ENCODE data around the gene TMEM260.

TMEM260 gene

DNA sequence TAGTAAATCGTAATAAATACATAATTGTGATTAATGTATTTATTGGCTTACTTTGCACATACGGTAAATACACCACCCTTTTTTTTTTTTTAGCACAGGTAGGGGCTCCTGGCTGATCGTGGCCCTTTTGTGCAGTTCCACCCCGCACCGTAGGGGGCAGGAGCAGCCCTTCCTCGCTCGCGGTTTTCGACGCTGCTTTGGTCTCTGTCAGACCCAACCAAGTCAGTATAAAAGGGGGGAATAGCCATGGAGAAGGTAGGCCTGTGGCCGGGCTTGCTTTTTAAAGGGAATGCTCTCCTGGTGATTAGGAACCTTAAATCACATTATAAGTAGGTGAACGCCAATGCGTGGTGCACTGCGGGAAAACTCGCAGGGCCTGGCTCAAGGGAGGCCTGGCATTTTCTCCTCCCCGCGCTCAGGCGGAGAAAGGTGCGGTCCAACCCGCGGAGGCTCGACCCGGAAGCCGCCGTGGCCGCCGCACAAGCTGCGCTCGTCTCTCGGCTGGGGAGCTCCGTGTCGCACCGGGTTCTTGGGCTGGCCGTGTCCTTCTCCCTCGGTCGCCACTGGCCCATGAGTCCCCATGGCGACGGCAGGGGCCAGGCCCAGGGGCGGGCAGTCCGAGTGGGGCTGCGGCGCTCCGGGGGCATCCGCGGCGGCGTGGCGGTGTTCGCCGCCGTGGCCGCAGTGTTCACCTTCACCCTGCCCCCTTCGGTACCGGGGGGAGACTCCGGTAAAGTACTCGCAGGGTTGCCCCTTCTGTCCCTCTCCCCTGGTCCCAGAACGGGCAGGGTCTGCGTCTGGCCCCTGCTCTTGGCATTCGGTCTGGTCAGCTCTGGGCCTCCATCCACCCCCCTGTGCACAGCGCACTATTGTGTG is at the start of gene TMEM260:
Gene TMEM260 (plus strand): TSS at position 454 of the 876 bp plus-strand sequence. CDS start 117 bp downstream, at position 571.
- ATAC-seq (ENCODE audit: low read depth): peak; percentile 86
- peaks cover 27% of the 10 kb centered on the region for H3K4me1 Mint-ChIP-seq
- no peaks in the 10 kb centered on the region for H3K9me3 Mint-ChIP-seq
- peak; percentile 90 to 92 for DNase-seq (ENCODE audit: low spot score in 2 of 2)
- no peaks in the 10 kb centered on the region for H3K27me3 Mint-ChIP-seq
- peak within 1 kb of the TSS; percentile 92 for H3K4me3 Mint-ChIP-seq
- H3K27ac Mint-ChIP-seq: peak within 1 kb of the TSS; percentile 90
- no peaks in the 10 kb centered on the region for H3K36me3 Mint-ChIP-seq

- no peak for ATAC-seq (ENCODE audit: low read depth)
- no peaks in the 10 kb centered on the region for H3K9me3 Mint-ChIP-seq
- H3K4me1 Mint-ChIP-seq: no peaks in the 10 kb centered on the region
- H3K27me3 Mint-ChIP-seq: peaks cover 8% of the 10 kb centered on the region
- DNase-seq (ENCODE audit: low spot score in 2 of 2): no peak
- no peaks in the 10 kb centered on the region for H3K36me3 Mint-ChIP-seq
- no peak overlapping the region for H3K27ac Mint-ChIP-seq
- H3K4me3 Mint-ChIP-seq: no peak overlapping the region
These were observed 47.1 kb upstream of the TMEM260 start for GRCh38 chr14:56532546-56532945.

- no peaks in the 10 kb centered on the region for H3K36me3 Mint-ChIP-seq
- ATAC-seq (ENCODE audit: low read depth) (no peak), DNase-seq (ENCODE audit: low spot score in 2 of 2) (no peak)
- no peaks in the 10 kb centered on the region for H3K4me1 Mint-ChIP-seq
- peaks cover 8% of the 10 kb centered on the region for H3K27me3 Mint-ChIP-seq
- H3K4me3 Mint-ChIP-seq: no peak overlapping the region
- no peak overlapping the region for H3K27ac Mint-ChIP-seq
- no peaks in the 10 kb centered on the region for H3K9me3 Mint-ChIP-seq
These were observed 44.9 kb upstream of the TMEM260 start for GRCh38 chr14:56534656-56535055.

DNA sequence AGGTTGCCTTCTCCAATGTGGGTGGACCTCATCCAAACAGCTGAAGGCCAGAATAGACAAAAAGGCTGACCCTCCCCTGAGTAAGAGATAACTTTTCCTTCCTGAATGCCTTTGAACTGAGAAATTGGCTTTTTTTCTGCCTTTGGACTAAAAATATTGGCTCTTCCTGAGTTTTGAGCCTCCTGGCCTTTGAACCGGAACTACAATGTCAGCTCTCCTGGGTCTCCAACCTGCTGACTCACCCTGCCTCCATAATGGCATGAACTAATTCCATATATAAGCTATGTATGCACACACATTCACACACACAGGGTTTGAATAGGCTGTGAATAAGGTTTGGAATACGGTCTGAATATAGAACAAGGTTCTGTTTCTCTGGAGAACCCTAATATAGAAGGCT is 39.7 kb upstream of the TMEM260 start:
- no peaks in the 10 kb centered on the region for H3K9me3 Mint-ChIP-seq
- no peak overlapping the region for H3K27ac Mint-ChIP-seq
- no peaks in the 10 kb centered on the region for H3K4me1 Mint-ChIP-seq
- ATAC-seq (ENCODE audit: low read depth): no peak
- peaks cover 2% of the 10 kb centered on the region for H3K27me3 Mint-ChIP-seq
- H3K4me3 Mint-ChIP-seq: no peak overlapping the region
- no peaks in the 10 kb centered on the region for H3K36me3 Mint-ChIP-seq
- no peak for DNase-seq (ENCODE audit: low spot score in 2 of 2)

DNA sequence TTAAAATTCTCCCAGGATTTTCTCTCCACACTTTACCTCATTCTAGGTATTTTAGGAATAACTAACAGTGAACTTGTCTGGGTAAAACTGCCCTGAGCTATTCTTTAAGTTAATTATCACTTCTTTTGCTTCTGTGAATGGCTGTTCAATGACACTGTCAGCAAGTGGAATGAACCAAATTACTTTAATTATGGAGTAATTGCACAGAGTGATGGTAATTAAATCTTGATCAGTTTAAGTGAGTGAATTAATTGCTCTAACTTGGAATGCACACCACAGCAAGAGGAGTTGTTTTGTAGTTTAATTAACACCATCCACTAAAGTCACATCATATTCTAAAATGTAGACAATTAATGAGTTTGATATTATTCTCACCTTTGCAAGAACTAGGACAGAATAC is 36.2 kb upstream of the TMEM260 start:
- Mint-ChIP-seq H3K4me1 (no peaks in the 10 kb centered on the region), H3K36me3 (no peaks in the 10 kb centered on the region), H3K9me3 (no peaks in the 10 kb centered on the region), H3K27me3 (no peaks in the 10 kb centered on the region), H3K27ac (no peak overlapping the region), H3K4me3 (no peak overlapping the region)
- ATAC-seq (ENCODE audit: low read depth): no peak
- DNase-seq (ENCODE audit: low spot score in 2 of 2): no peak

GRCh38 chr14:56549721-56550120 is 29.9 kb upstream of the TMEM260 start:
- H3K4me3 Mint-ChIP-seq: no peak overlapping the region
- H3K9me3 Mint-ChIP-seq: no peaks in the 10 kb centered on the region
- ATAC-seq (ENCODE audit: low read depth): no peak
- H3K27ac Mint-ChIP-seq: no peak overlapping the region
- no peaks in the 10 kb centered on the region for H3K36me3 Mint-ChIP-seq
- peaks cover 4% of the 10 kb centered on the region for H3K27me3 Mint-ChIP-seq
- no peaks in the 10 kb centered on the region for H3K4me1 Mint-ChIP-seq
- no peak for DNase-seq (ENCODE audit: low spot score in 2 of 2)

- no peak overlapping the region for H3K4me3 Mint-ChIP-seq
- H3K9me3 Mint-ChIP-seq: no peaks in the 10 kb centered on the region
- peaks cover 8% of the 10 kb centered on the region for H3K27me3 Mint-ChIP-seq
- H3K36me3 Mint-ChIP-seq: no peaks in the 10 kb centered on the region
- no peak overlapping the region for H3K27ac Mint-ChIP-seq
- ATAC-seq (ENCODE audit: low read depth): no peak
- no peaks in the 10 kb centered on the region for H3K4me1 Mint-ChIP-seq
- no peak for DNase-seq (ENCODE audit: low spot score in 2 of 2)
These were observed 27.0 kb upstream of the TMEM260 start for GRCh38 chr14:56552615-56553014.

DNA sequence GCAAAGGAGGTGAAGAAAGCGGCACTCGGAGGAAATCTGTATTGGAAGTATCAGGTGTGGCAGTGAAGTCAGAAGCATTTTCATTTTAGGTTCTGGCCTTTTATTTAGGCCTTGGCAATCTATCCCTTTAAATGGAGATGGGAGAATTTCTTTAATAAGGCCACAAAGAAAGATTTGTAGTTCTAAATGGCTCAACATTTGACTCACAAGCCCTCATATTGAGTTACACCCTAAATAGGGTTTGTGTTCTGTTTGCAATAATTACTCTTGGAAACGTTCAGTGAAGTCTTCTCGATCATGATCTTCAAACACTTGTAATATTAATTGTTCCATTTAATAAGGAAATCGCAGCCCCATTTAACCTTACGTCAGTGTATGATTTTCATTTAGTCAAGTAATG is 25.3 kb upstream of the TMEM260 start:
- no peak overlapping the region for H3K27ac Mint-ChIP-seq
- DNase-seq (ENCODE audit: low spot score in 2 of 2) (no peak), ATAC-seq (ENCODE audit: low read depth) (no peak)
- no peaks in the 10 kb centered on the region for H3K9me3 Mint-ChIP-seq
- no peaks in the 10 kb centered on the region for H3K4me1 Mint-ChIP-seq
- H3K27me3 Mint-ChIP-seq: peaks cover 8% of the 10 kb centered on the region
- H3K36me3 Mint-ChIP-seq: no peaks in the 10 kb centered on the region
- no peak overlapping the region for H3K4me3 Mint-ChIP-seq

DNA sequence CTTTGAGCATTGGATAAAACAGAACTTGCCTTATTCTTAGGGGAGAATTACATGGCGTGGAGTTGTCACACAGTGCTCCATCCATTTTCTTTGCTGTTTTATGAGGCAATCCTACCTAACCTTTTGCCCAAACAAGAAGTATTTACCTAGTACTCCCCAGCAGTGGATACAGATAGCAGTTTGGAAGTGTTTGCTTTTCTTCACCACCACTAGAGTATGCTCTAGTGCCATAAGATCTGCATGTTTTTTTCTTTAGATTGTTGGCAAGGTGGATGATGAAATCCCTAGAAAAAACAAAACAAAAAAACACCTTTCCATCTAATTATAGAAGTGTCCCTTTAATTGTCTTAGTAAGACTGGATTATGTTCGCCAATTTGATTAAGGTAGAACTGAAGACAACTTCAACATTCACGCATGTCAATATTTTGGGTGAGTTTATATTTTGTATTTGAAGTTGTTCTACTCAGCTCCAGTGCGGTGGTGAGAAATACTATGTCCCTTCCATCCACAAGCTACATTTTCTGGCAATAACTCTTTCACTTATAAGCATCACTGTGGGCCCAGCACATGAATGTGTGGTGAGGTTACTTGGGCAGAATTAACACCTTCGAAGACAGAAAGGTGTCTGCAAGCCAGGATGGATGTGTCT is 23.6 kb upstream of the TMEM260 start:
- Mint-ChIP-seq H3K36me3 (no peaks in the 10 kb centered on the region), H3K27me3 (peaks cover 10% of the 10 kb centered on the region), H3K9me3 (no peaks in the 10 kb centered on the region), H3K4me1 (no peaks in the 10 kb centered on the region), H3K27ac (no peak overlapping the region), H3K4me3 (no peak overlapping the region)
- no peak for ATAC-seq (ENCODE audit: low read depth)
- DNase-seq (ENCODE audit: low spot score in 2 of 2): no peak

DNA sequence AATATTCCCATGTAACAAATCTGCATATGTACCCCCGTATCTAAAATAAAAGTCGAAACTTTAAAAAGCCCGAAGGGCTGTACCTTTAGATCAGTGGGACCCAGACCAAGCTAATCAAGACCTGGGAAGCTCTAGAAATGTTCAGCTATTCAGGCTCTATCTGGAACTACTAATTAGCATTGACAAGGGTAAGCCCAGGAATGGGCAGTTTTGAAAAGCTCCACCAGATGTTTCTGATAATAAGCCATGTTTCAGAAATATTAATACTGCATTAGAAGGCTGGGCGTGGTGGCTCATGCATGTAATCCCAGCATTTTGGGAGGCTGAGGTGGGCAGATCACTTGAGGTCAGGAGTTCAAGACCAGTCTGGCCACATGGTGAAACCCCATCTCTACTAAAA is 20.4 kb upstream of the TMEM260 start:
- ATAC-seq (ENCODE audit: low read depth) (no peak), DNase-seq (ENCODE audit: low spot score in 2 of 2) (no peak)
- Mint-ChIP-seq H3K4me3 (no peak overlapping the region), H3K27me3 (peaks cover 8% of the 10 kb centered on the region), H3K9me3 (peaks cover 5% of the 10 kb centered on the region), H3K36me3 (peaks cover 3% of the 10 kb centered on the region), H3K4me1 (no peaks in the 10 kb centered on the region), H3K27ac (no peak overlapping the region)

DNA sequence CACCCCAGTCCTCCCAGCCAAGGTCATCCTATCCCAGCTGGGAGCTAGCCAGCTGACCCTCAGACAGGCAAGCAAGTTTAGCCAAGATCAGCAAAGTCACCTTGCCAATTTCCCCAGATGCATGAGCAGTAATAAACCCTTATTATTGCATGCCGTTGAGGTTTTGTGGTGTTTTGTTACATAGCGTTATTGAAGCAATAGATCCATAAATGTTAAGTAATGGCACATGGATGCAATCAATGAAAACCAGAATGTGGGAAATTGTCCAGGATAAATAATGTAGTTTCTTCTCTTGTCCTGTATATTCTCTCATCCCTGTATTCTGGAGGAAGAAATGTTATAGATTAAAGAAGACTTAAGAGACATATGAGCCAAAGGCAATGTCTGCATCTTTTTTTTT is 18.0 kb upstream of the TMEM260 start:
- H3K36me3 Mint-ChIP-seq: peaks cover 3% of the 10 kb centered on the region
- no peak overlapping the region for H3K4me3 Mint-ChIP-seq
- H3K27me3 Mint-ChIP-seq: peaks cover 12% of the 10 kb centered on the region
- H3K4me1 Mint-ChIP-seq: no peaks in the 10 kb centered on the region
- H3K27ac Mint-ChIP-seq: no peak overlapping the region
- peaks cover 5% of the 10 kb centered on the region for H3K9me3 Mint-ChIP-seq
- no peak for DNase-seq (ENCODE audit: low spot score in 2 of 2)
- ATAC-seq (ENCODE audit: low read depth): no peak

GRCh38 chr14:56562883-56563282 is 16.7 kb upstream of the TMEM260 start:
- ATAC-seq (ENCODE audit: low read depth): no peak
- H3K27me3 Mint-ChIP-seq: peaks cover 7% of the 10 kb centered on the region
- H3K4me3 Mint-ChIP-seq: no peak overlapping the region
- H3K9me3 Mint-ChIP-seq: peaks cover 5% of the 10 kb centered on the region
- peaks cover 3% of the 10 kb centered on the region for H3K36me3 Mint-ChIP-seq
- H3K4me1 Mint-ChIP-seq: no peaks in the 10 kb centered on the region
- DNase-seq (ENCODE audit: low spot score in 2 of 2): no peak
- no peak overlapping the region for H3K27ac Mint-ChIP-seq

- Mint-ChIP-seq H3K4me1 (no peaks in the 10 kb centered on the region), H3K27me3 (peaks cover 7% of the 10 kb centered on the region), H3K9me3 (no peaks in the 10 kb centered on the region), H3K27ac (no peak overlapping the region), H3K4me3 (no peak overlapping the region), H3K36me3 (no peaks in the 10 kb centered on the region)
- DNase-seq (ENCODE audit: low spot score in 2 of 2): no peak
- no peak for ATAC-seq (ENCODE audit: low read depth)
These were observed 10.4 kb upstream of the TMEM260 start for GRCh38 chr14:56569174-56569573.

DNA sequence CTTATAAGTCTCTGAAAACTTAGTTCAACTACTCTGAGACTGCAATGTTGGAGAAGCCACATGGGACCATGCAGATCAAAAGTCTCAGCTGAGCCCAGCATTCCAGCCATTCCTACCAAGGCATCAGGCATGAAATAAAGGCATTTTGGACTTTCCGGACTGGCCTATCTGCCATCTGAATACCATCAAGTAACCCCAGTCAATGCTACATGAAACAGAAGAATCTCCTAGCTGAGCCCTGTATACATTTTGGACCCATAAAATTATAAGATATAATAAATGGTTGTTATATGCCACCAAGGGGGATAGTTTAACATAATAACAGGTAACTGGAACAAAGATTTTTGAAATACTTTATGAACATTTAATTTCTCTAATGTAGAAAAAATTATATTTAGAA is 9.3 kb upstream of the TMEM260 start:
- ATAC-seq (ENCODE audit: low read depth): no peak

More for the DNA sequence above, 9.3 kb upstream of the TMEM260 start:
- H3K4me1 Mint-ChIP-seq: no peaks in the 10 kb centered on the region
- no peaks in the 10 kb centered on the region for H3K36me3 Mint-ChIP-seq
- H3K27me3 Mint-ChIP-seq: peaks cover 7% of the 10 kb centered on the region
- no peak overlapping the region for H3K27ac Mint-ChIP-seq
- no peak overlapping the region for H3K4me3 Mint-ChIP-seq
- no peaks in the 10 kb centered on the region for H3K9me3 Mint-ChIP-seq
- no peak for DNase-seq (ENCODE audit: low spot score in 2 of 2)

Measured in memory B cell (primary cell).